GM12891 (cell line): ENCODE results near the gene TNNT3.

Experiments
- DNase-seq: peaks from one replicate; pipeline ENCODE4 v3.0.0; 2011; ENCODE audit warnings: low spot score; ENCODE audit not compliant: insufficient read length
- FAIRE-seq: peaks from 2 replicates; lab custom pipeline; 2011; peaks lifted over from hg19 to GRCh38; lab: Jason Lieb, UNC
- PAX5 ChIP-seq: IDR thresholded peaks from 2 replicates; pipeline ENCODE4 v1.6.1; 2011; ENCODE audit warnings: low read length, moderate library complexity, mild to moderate bottlenecking; ENCODE audit not compliant: insufficient read depth, severe bottlenecking
- POLR2A ChIP-seq: IDR thresholded peaks from 2 replicates; pipeline ENCODE4 v1.6.1; 2011; ENCODE audit warnings: low read depth, low read length, control low read depth
- POLR2AphosphoS5 ChIP-seq: IDR thresholded peaks from 2 replicates; pipeline ENCODE4 v1.6.1; 2011; ENCODE audit warnings: low read depth, low read length, control low read depth
- POU2F2 ChIP-seq: IDR thresholded peaks from 2 replicates; pipeline ENCODE4 v1.6.1; 2011; ENCODE audit warnings: low read depth, mild to moderate bottlenecking, control low read depth, low read length, moderate library complexity
- SPI1 ChIP-seq: IDR thresholded peaks from 2 replicates; pipeline ENCODE4 v1.6.1; 2011; ENCODE audit warnings: low read depth, low read length, control low read depth
- TAF1 ChIP-seq: IDR thresholded peaks from 2 replicates; pipeline ENCODE4 v1.6.1; 2011; ENCODE audit warnings: low read depth, low read length, control low read depth

The TNNT3 gene

GRCh38 chr11:1943576-1943975 is 24.1 kb downstream of the TNNT3 start:
- TF ChIP-seq POLR2A = no peak
- TF ChIP-seq POU2F2 = no peak
- FAIRE-seq (no peak), DNase-seq (no peak)

- no peak for TF ChIP-seq TAF1
- no peak for TF ChIP-seq SPI1
- TF ChIP-seq POLR2A = no peak
- no peak for TF ChIP-seq PAX5
- TF ChIP-seq POLR2AphosphoS5 = no peak
- no peak for TF ChIP-seq POU2F2
- no peak for FAIRE-seq
- DNase-seq = no peak
These were observed 24.5 kb downstream of the TNNT3 start for GRCh38 chr11:1943977-1944376.

GRCh38 chr11:1946812-1947484 is 27.4 kb downstream of the TNNT3 start, which contains the start of gene MRPL23:
Gene MRPL23 (plus strand): TSS chr11:1947332. CDS start chr11:1947363, 31 bp downstream.
- no peak for DNase-seq
- TF ChIP-seq POU2F2 (no peak), TAF1 (no peak), PAX5 (no peak), POLR2A (no peak), SPI1 (no peak), POLR2AphosphoS5 (no peak)
- FAIRE-seq = peak; percentile 97

GRCh38 chr11:1947592-1948237 is 28.2 kb downstream of the TNNT3 start:
- TF ChIP-seq SPI1 (no peak), POLR2AphosphoS5 (no peak), PAX5 (no peak), TAF1 (no peak), POU2F2 (no peak)
- FAIRE-seq (peak; percentile 73), DNase-seq (no peak)

GRCh38 chr11:1948389-1948788 is 28.9 kb downstream of the TNNT3 start:
- no peak for FAIRE-seq
- TF ChIP-seq PAX5 (no peak), POLR2AphosphoS5 (no peak), SPI1 (no peak), TAF1 (no peak), POLR2A (no peak), POU2F2 (no peak)
- no peak for DNase-seq

- no peak for TF ChIP-seq POLR2A
- no peak for TF ChIP-seq TAF1
- DNase-seq = no peak
- no peak for FAIRE-seq
These were observed 29.8 kb downstream of the TNNT3 start for GRCh38 chr11:1949302-1949701.

GRCh38 chr11:1949922-1950321 is 30.4 kb downstream of the TNNT3 start:
- FAIRE-seq = no peak
- DNase-seq = no peak
- TF ChIP-seq POU2F2 = no peak
- TF ChIP-seq SPI1 = no peak
- TF ChIP-seq PAX5 = no peak
- TF ChIP-seq POLR2AphosphoS5 = no peak
- TF ChIP-seq POLR2A = no peak

- DNase-seq (no peak), FAIRE-seq (no peak)
- TF ChIP-seq TAF1 = no peak
- no peak for TF ChIP-seq POLR2A
- no peak for TF ChIP-seq PAX5
- no peak for TF ChIP-seq POLR2AphosphoS5
These were observed 33.4 kb downstream of the TNNT3 start for GRCh38 chr11:1952806-1953482.

- no peak for DNase-seq
- FAIRE-seq = peak; percentile 82
- TF ChIP-seq POLR2AphosphoS5 = no peak
- TF ChIP-seq POU2F2 = no peak
- TF ChIP-seq POLR2A = no peak
- TF ChIP-seq PAX5 = no peak
- TF ChIP-seq TAF1 = no peak
- TF ChIP-seq SPI1 = no peak
These were observed 34.2 kb downstream of the TNNT3 start for GRCh38 chr11:1953489-1954266.
